Astrocyte of the cerebellum (primary cell): ENCODE measurements around the gene IDNK.
A peak's percentile ranks its signal among the peaks of the same experiment; 100 is the strongest.

Source experiments
- DNase-seq: peaks from one replicate; pipeline ENCODE4 v3.0.0-alpha.2; 2011; ENCODE audit warnings: low read depth
- H3K4me3 ChIP-seq: 2 replicates; pipeline ENCODE4 v1.5.1; 2011; ENCODE audit warnings: mild to moderate bottlenecking, low read depth, low read length, moderate library complexity
- in situ Hi-C: cut with HindIII; loops from 2 replicates; pipeline ENCODE4 v1.10.0; 2017; ENCODE audit warnings: low sequenced_read_pairs
- TF ChIP-seq, protein P1 (sequence below): IDR thresholded peaks from 2 replicates; pipeline ENCODE4 v1.5.1; 2012; ENCODE audit warnings: low read length, low read depth, moderate library complexity, mild to moderate bottlenecking; ENCODE audit errors: missing control alignments

IDNK gene

DNA sequence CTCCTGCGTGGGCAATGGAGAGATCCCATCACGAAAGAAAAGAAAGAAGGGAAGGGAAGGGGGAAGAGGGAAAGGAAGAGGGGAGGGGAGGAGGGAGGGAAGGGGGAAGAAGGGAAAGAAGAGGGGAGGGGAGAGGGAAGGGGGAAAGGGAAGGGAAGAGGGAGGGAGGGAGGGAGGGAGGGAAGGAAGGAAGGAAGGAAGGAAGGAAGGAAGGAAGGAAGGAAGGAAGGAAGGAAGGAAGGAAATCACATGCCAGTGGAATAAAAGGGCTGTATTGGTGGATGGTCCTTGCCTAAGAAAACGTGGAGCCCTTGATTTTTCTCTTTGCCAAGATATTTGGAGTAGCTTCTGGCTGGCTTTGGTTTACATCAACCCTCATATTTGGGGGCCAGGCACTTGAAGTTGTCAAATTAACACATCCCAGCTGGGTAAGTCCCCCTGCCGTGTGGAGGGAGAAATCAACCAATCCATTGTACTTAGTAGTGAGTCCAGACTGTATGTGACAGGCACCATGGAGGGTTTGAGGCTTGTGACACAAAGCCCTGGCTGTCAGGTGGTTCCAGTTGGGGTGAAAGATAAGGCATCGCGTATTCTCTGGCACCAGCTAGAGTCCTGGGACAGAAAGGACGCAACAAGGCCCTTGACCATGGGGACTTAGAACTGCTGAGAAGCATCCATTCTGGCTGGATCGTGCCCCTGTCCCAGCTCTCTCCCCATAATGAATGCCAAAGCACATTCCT lies 23.7 kb downstream of the IDNK start:
- in situ Hi-C loops: no loop called here
- no peak for DNase-seq
- TF ChIP-seq, protein P1, sequence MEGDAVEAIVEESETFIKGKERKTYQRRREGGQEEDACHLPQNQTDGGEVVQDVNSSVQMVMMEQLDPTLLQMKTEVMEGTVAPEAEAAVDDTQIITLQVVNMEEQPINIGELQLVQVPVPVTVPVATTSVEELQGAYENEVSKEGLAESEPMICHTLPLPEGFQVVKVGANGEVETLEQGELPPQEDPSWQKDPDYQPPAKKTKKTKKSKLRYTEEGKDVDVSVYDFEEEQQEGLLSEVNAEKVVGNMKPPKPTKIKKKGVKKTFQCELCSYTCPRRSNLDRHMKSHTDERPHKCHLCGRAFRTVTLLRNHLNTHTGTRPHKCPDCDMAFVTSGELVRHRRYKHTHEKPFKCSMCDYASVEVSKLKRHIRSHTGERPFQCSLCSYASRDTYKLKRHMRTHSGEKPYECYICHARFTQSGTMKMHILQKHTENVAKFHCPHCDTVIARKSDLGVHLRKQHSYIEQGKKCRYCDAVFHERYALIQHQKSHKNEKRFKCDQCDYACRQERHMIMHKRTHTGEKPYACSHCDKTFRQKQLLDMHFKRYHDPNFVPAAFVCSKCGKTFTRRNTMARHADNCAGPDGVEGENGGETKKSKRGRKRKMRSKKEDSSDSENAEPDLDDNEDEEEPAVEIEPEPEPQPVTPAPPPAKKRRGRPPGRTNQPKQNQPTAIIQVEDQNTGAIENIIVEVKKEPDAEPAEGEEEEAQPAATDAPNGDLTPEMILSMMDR: no peak
- no peak overlapping the region for H3K4me3 ChIP-seq

DNA sequence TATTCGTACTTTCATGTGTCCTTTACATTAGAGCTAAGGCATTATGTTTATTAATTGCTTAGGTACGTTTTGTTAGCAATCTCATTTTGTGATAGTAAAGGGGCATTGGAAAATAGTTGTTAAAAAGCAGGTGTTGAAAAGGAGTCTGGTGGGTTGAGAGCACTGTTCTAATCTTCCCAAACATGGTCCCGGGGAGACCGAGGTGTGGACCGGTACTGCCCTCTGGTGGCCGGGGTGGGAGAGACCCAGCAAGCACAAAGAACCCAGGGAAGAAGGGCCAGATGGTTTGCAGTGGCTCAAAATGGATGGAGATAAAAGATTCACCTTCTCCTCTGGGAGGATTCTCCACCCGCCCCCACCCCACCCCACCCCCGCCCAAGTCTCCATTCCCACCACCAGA lies 26.1 kb downstream of the IDNK start:
- H3K4me3 ChIP-seq: no peak overlapping the region
- TF ChIP-seq, protein P1: peak; percentile 78
- no peak for DNase-seq
- in situ Hi-C loops: no loop called here

DNA sequence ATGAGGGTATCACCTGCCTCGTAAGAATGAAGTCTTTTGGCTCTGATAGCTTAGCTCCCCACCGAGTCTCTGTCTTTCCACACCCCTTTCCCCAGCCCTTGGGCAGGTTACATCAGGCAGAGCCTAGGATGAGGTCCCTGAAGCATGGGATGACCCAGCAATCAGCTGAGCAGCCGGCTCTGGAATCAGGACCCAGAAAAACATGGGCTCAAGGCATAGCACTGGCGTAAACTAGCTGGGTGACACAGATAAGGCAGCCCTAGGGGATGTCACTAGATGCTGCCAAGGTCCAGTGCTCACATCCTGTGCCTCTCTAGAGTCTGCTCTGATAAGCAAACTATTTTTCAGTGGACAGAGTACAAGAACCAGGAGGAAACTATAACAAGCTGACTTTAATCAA lies 26.6 kb downstream of the IDNK start:
- in situ Hi-C loops: no loop called here
- TF ChIP-seq, protein P1: no peak
- DNase-seq: no peak
- H3K4me3 ChIP-seq: no peak overlapping the region

DNA sequence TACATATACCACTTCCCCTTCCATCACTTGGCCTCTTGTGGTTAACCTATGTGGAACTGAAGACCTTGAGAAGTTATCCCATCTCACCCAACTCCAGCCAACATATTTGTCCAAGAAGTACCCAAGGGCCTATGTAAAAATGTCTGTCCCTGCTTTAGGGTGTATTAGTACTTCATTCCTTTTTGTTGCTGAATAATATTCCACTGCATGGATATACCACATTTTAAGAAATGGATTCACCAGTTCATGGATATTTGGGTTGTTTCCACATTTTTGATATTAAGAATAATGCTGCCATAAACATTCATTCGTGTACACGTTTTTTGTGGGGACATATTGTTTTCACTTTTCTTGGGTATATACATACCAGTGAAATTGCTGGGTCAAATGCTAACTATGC lies 28.6 kb downstream of the IDNK start:
- TF ChIP-seq, protein P1: no peak
- H3K4me3 ChIP-seq: no peak overlapping the region
- no peak for DNase-seq
- in situ Hi-C loops: no loop called here

DNA sequence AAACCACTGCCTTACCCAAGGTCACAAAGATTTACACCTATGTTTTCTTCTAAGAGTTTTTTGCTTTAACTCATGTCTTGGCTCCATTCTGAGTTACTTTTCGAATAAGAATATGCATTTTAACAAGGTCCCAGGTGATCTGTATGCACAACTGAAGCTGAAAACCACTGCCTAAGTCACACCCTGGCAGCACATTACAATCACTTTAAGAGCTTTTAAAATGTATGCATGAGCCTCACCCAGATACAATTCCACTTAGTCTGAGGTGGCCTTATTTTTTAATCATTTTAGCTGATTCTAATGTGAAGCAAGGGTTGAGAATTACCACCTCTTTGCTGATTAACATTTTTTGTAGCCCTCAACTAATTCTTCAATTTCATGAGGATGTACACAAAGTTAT lies 29.5 kb downstream of the IDNK start:
- in situ Hi-C loops: no loop called here
- no peak overlapping the region for H3K4me3 ChIP-seq
- TF ChIP-seq, protein P1: no peak
- DNase-seq: no peak

DNA sequence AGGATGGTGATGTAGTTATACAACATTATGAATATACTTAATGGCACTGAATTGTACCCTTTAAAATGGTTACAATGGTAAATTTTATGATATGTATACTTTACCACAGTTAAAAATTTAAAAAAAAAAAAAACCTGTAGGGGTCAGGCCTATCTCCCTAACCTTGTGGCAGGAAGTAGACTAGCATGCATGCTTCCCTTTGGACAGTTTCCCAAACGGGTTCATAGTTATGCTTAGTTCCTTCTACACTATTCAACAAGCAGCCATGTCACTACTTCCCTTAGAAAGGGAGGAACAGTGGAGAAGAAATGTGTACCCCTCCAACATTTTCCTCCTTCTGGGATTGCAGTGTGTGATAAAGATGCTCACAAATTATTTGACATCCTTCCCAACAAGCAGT lies 32.5 kb downstream of the IDNK start:
- no peak for DNase-seq
- no peak overlapping the region for H3K4me3 ChIP-seq
- in situ Hi-C loops: no loop called here
- TF ChIP-seq, protein P1: no peak
